T-helper 9 cell (primary cell): Measurements from ENCODE around the gene GALNT10.

ENCODE experiments used
- DNase-seq: peaks from one replicate; pipeline ENCODE4 v3.0.0-alpha.2; 2020

Gene GALNT10

DNA sequence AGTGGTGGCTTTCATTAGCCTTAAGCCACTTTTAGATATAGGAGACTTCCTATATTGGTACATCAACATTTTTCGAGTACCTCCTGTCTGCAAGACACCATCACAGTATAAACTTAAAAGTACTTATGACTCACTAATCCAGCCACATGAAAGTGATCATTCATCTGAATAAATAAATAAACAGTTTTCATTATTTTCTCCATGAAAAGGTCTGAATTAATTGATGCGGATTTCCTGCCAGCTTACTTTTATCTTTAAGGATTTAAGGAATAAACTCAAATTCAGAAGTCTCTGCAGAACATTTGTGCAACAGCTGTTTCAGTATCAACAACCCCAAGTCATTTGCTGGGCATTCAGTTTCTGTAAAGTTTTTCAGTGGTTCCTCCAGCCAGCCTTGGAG, 259.3 kb downstream of the GALNT10 start:
- no peak for DNase-seq

DNA sequence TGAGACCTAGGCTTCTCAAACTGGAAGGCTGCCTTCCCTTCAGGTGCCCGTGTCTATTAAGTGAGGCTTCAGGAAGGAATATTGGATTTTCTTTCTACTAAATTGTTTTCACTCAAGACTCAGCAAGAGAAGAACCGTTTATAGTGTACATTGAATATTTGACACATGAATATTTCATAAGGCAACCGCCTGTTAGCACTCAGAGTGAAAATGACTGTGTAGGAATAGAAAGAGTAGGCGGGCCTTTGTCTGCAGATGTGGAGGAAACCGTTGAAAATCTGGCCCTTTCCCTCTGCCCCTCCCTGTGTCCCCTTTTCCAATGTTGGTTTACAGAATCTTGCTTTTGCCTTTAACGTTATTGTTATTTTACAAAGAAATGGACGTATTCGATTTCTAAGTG, 261.4 kb downstream of the GALNT10 start:
- DNase-seq, result no peak

DNA sequence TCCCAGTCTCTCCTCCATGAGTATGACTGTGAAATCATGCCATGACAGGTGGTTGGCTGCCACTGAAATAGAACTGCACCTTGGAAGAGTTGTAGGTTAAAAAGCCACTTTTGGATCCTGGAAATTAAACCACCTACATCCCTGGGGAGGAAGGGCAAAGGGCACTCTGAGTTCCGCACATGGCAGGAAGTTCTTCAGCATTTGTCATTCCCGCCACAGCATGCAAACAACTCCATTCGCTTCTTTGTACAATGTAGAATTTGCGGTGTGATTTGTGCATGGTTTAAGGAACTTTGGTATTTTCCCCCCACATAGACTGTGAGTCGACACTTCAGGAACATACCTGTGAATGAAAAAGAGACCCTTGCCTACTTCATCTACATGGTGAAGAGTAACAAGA, 265.1 kb downstream of the GALNT10 start:
- DNase-seq, result no peak

DNA sequence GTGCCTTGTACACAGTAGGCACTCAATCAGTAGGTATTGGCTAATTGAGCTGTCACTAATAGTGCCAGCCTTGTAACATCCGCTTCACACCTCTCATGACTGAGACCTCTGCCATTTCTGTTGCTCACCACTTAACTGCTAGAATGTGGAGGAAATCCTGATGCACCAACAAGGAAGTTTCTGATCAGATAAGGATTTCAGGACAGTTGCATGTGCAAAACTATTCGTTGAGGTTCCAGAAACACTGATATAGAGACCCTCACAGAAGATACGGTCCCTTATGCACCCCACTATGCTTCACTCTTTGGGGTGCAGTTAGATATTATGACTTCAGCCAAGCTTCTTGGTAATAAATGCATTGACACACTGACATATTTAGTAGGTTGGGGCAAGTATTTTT, 266.0 kb downstream of the GALNT10 start:
- no peak for DNase-seq

DNA sequence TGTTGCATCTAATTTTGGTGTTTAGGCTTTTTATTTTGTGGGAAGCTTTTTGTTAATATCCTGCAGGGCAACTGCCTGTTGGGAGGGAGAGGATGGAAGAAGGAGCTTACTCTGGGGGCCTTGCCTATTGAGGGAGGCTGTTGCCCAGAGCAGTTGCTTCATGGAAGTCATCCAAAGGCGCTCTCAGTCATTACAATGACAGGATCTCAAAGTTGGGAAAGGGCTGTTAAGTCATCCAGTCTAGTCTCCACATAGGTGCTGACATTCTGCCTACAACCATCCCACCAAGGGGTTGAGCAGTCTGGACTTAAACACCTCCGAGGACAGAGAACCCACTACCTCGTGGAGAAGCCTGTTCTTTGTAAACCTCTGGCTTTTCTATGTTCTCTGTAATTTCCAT, 268.5 kb downstream of the GALNT10 start:
- no peak for DNase-seq

DNA sequence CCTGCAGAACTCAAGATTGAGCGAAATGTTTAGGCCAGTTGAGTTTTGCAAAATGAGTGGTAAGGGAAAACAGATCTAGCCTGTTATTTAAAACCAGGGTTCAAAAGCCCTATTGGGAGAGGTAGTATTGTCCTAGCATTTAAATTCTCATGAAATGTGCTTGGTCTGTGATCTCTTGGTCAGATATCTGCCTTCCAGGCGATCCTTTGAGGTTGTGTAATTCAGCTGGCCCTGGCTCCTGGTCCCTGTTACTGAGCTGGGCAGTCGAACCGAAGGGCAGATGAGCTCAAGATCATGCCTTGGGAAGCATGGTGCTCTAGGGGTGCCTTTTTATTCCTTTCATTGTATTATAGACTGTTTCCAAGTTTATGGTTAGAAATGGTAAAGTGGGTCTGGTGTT, 269.6 kb downstream of the GALNT10 start:
- DNase-seq, result no peak

DNA sequence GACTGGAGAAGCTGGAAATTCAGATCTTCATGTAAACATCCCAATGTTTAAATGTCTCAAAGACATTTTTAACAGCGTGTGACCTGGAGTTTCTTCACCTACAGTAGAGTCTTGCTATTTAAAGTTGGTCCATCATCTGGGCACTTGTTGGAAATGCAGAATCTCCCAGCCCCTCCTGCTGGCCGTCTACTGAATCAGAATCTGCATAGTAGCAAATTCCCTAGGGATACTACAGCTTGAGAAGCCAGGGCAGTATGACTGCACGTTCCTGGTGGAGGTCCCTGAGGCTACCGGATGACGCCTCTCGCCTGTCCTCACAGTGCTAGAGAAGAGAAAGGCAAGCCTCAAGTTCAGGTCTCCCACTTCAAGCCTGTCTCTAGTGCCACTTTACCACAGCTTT, 271.0 kb downstream of the GALNT10 start:
- DNase-seq, result no peak

DNA sequence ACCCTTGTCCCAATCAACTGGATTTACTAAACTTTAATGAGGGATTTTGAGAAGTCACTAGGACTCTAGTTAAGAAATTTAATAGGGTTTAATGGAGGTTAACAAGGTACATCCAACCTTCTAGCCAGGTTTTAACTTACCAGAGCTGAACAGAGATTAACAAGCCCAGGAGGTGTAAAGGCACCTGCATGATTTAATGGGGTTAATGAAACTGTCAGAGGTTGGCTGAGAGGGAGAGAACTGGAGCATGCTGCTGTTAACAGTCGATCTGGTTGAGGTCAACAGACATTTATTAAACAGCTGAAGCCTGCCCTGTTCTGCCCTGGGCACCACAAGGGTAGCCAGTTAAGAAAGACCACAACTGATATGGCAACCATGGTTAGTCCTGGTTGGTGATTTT, 273.9 kb downstream of the GALNT10 start:
- DNase-seq, result no peak

DNA sequence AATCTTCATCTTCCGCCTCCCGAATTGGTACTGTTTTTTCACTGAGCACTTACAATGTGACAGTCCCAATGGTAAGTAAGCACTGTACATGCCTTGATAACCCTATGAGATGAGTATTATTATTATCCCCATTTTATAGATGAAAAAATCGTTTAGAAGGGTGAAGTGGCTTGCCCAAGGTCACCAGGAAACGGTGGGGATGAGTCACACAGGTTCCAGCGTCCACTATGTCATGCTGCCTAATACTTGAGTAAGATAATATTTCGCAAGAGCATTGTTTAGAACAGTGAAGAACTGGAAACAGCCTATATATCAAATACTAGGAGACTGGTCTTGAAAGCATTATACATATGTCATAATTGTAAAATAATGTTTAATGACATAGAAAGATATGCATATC, 274.6 kb downstream of the GALNT10 start:
- no peak for DNase-seq

DNA sequence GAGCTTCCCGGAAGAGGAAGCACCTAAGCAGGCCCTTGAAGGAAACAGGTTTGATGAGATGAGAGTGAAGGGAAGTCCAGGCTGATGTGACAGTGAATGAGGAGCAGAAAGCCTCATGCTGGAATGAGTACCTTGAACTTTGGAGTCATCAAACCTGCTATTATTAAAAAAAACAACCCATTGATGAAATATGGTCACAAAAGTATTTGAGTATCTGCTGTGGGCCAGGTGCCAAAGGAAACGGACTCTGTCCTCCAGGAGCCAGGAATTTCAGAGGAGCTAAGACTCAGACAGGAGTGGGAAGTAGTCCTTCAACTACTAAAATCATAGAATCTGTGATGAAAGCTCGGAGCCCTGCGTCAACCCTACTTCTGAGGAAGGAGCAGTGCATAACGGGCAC, 275.6 kb downstream of the GALNT10 start:
- DNase-seq, result no peak

DNA sequence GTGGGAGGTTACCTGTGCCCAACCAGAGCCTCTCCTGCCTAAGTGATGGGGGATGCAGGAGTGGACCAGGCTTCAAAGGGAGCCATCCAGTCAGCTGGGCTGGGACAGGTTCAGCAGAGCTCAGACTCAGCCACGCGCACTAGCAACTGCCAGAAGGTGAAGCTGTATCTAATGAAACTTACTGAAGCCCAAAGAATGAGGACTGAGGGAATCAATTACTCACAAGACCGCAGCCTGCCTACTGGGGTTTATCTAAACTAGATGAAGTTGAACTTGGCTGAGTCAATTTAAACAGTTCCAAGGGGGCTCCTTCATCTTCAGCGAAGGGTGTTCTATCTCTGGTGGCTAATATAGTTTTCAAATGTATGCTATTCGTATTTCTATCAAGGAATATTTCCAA, 276.1 kb downstream of the GALNT10 start:
- DNase-seq, result no peak

DNA sequence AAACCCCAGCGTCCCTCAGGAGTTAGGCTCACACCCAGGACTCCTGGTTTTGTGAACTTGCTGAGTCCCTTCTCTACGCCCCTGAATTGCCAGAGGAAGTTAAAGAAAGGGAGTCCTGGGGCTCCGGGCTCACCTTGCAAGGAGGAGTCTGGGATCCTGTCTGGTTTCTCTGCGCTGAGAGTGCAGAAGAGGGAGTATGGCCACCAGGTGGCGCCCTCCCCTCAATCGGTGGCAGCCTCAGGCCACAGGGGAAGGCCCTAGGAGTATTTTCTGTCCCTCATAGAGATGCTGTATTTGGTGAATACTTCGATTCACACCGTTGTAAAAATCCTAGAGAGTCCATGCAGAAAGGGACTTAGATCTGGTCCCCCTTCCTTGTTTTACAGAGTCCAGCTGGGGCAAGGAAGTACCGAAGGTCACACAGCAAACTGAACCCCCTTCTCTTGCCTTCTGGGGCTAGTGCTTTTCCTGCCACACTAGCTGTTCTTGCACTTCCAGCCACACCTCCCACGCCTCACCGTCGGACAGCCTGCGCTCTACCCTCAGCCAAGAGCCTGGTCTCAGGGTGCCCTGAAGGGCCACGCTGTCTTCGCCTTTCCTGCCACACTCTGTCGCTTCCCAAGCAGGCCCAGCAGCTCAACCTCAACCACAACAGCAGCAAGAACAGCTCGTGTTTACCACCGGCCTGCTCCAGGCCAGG, 277.3 kb downstream of the GALNT10 start:
- peak; percentile 76 for DNase-seq

DNA sequence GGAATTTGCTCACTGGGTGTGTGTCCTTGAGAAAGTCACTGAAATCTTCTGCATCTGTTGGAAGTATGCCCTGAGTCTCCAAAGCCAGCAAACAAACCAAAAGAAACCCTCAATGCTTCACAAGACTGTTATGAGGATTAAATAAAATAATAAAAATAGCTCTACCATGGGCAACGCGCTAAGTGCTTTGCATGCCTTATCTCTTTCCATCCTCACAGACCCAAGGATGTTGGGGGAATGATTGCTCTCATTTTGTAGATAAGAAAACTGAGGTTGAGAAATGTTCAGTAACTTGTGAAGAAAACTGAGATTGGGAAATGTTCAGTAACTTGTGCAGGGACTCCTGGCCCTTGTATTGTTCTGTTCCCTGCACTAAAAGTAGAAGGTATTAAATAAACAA, 279.6 kb downstream of the GALNT10 start:
- no peak for DNase-seq
